ENCODE results near the gene FCGR2B.

- TF ChIP-seq EZH2 (IDR thresholded peaks at IDR 0.05; ENCODE audit: borderline replicate concordance, insufficient read depth, low read depth, low read length, poor library complexity, severe bottlenecking) (no peak), CTCF (IDR thresholded peaks at IDR 0.05) (no peak)
Measured at GRCh38 chr1:161631076-161631475, 31.9 kb upstream of the FCGR2B start, which contains the start of gene FCGR3B.

All from B cell (primary cell).